GM19324 (cell line): Measurements from ENCODE around the gene PALLD.
A peak's percentile ranks its signal among the peaks of the same experiment; 100 is the strongest.
"Not testable (repeated sequence)": the region's sequence is repeated elsewhere in the genome, so short reads cannot be mapped to it uniquely, and the experiment has no call there.

ENCODE experiments used
- ATAC-seq: cut with Tn5 transposase; IDR thresholded peaks from one replicate; pipeline ENCODE4 v1.9.1; 2021; ENCODE audit warnings: mild to moderate bottlenecking, moderate library complexity; ENCODE audit not compliant: unreplicated experiment, low FRiP score

Gene PALLD

GRCh38 chr4:168802222-168802621 is 305.4 kb downstream of the PALLD start:
- no peak for ATAC-seq

GRCh38 chr4:168803052-168803451 is 306.2 kb downstream of the PALLD start:
- not testable (repeated sequence) for ATAC-seq

GRCh38 chr4:168803732-168804131 is 306.9 kb downstream of the PALLD start:
- no peak for ATAC-seq

GRCh38 chr4:168804146-168804545 is 307.3 kb downstream of the PALLD start:
- ATAC-seq: no peak

GRCh38 chr4:168805341-168805740 is 308.5 kb downstream of the PALLD start:
- ATAC-seq: no peak

GRCh38 chr4:168806247-168806646 is 309.4 kb downstream of the PALLD start:
- ATAC-seq: not testable (repeated sequence)

GRCh38 chr4:168811207-168811606 is 314.4 kb downstream of the PALLD start:
- ATAC-seq: no peak

- no peak for ATAC-seq
These were observed 315.2 kb downstream of the PALLD start for GRCh38 chr4:168811786-168812651.

GRCh38 chr4:168812806-168813205 is 316.0 kb downstream of the PALLD start:
- no peak for ATAC-seq

- no peak for ATAC-seq
These were observed 317.0 kb downstream of the PALLD start for GRCh38 chr4:168813890-168814289.

GRCh38 chr4:168815379-168816345 is 318.8 kb downstream of the PALLD start:
- no peak for ATAC-seq

- no peak for ATAC-seq
These were observed 320.5 kb downstream of the PALLD start for GRCh38 chr4:168817370-168817769.

GRCh38 chr4:168822481-168822880 is 325.6 kb downstream of the PALLD start:
- no peak for ATAC-seq

GRCh38 chr4:168825975-168826374 is 329.1 kb downstream of the PALLD start:
- no peak for ATAC-seq

- no peak for ATAC-seq
These were observed 329.8 kb downstream of the PALLD start for GRCh38 chr4:168826620-168827019.

GRCh38 chr4:168830777-168831512 is 334.1 kb downstream of the PALLD start:
- ATAC-seq: no peak

GRCh38 chr4:168831585-168831918 is 334.7 kb downstream of the PALLD start:
- no peak for ATAC-seq

GRCh38 chr4:168831919-168832762 is 335.3 kb downstream of the PALLD start:
- peak; percentile 91 for ATAC-seq

- no peak for ATAC-seq
These were observed 336.1 kb downstream of the PALLD start for GRCh38 chr4:168832763-168833575.
